Trophoblast cell (in vitro differentiated cells and primary cell): ENCODE data around the gene CCDC150.

Experiments used
- DNase-seq, 2 donors: peaks; one replicate each; pipeline ENCODE4 v3.0.0-alpha.2; 2016
- H2AFZ ChIP-seq: 2 replicates; pipeline ENCODE4 v1.6.1; 2013; ENCODE audit warnings: low read length, moderate library complexity, mild to moderate bottlenecking; ENCODE audit not compliant: insufficient read depth, poor library complexity
- H2AK5ac ChIP-seq: 2 replicates; pipeline ENCODE4 v1.6.1; 2013; ENCODE audit warnings: mild to moderate bottlenecking, low read length
- H2BK120ac ChIP-seq: 2 replicates; pipeline ENCODE4 v1.6.1; 2013; ENCODE audit warnings: low read length, mild to moderate bottlenecking, moderate library complexity; ENCODE audit not compliant: insufficient read depth, poor library complexity
- H2BK12ac ChIP-seq: 2 replicates; pipeline ENCODE4 v1.6.1; 2013; ENCODE audit warnings: mild to moderate bottlenecking, low read length, moderate library complexity
- H2BK5ac ChIP-seq: 2 replicates; pipeline ENCODE4 v1.6.1; 2013; ENCODE audit warnings: low read length, low read depth, moderate library complexity, mild to moderate bottlenecking; ENCODE audit not compliant: poor library complexity
- H3K14ac ChIP-seq: 2 replicates; pipeline ENCODE4 v1.6.1; 2013; ENCODE audit warnings: mild to moderate bottlenecking, low read length
- H3K18ac ChIP-seq: 2 replicates; pipeline ENCODE4 v1.6.1; 2013; ENCODE audit warnings: mild to moderate bottlenecking, low read length
- H3K23ac ChIP-seq: 2 replicates; pipeline ENCODE4 v1.6.1; 2013; ENCODE audit warnings: low read length
- H3K27ac ChIP-seq: 2 replicates; pipeline ENCODE4 v1.5.1; 2013; ENCODE audit warnings: low read depth, mild to moderate bottlenecking, inconsistent platforms, low read length, moderate library complexity
- H3K27me3 ChIP-seq: 2 replicates; pipeline ENCODE4 v1.6.1; 2013; ENCODE audit warnings: inconsistent platforms, mild to moderate bottlenecking, low read length, moderate library complexity; ENCODE audit not compliant: insufficient read depth
- H3K36me3 ChIP-seq, 2 experiments: 1 replicate in 1 of 2; 2 replicates in 1 of 2; pipeline ENCODE4 v1.6.1; 2013; ENCODE audit warnings: low read length in 2 of 2, mild to moderate bottlenecking in 2 of 2, moderate library complexity in 1 of 2; ENCODE audit not compliant: insufficient read depth in 2 of 2, control insufficient read depth in 1 of 2
- H3K4ac ChIP-seq: 2 replicates; pipeline ENCODE4 v1.6.1; 2013; ENCODE audit warnings: low read depth, mild to moderate bottlenecking, low read length, moderate library complexity
- H3K4me1 ChIP-seq, 2 experiments: 1 replicate in 1 of 2; 2 replicates in 1 of 2; pipeline ENCODE4 v1.6.1; 2013; ENCODE audit warnings: low read length in 2 of 2, mild to moderate bottlenecking in 2 of 2, moderate library complexity in 1 of 2; ENCODE audit not compliant: insufficient read depth in 2 of 2, control insufficient read depth in 1 of 2
- H3K4me2 ChIP-seq: 2 replicates; pipeline ENCODE4 v1.6.1; 2013; ENCODE audit warnings: inconsistent platforms, mild to moderate bottlenecking, low read length, moderate library complexity
- H3K4me3 ChIP-seq: 2 replicates; pipeline ENCODE4 v1.5.1; 2013; ENCODE audit warnings: mild to moderate bottlenecking, low read depth, low read length, inconsistent platforms
- H3K79me1 ChIP-seq: one replicate; pipeline ENCODE4 v1.6.1; 2013; ENCODE audit warnings: low read length
- H3K79me2 ChIP-seq: 2 replicates; pipeline ENCODE4 v1.6.1; 2013; ENCODE audit warnings: low read length, mild to moderate bottlenecking; ENCODE audit not compliant: control insufficient read depth, insufficient read depth, poor library complexity
- H3K9ac ChIP-seq: 2 replicates; pipeline ENCODE4 v1.6.1; 2013; ENCODE audit warnings: mild to moderate bottlenecking, low read length
- H3K9me3 ChIP-seq: 2 replicates; pipeline ENCODE4 v1.6.1; 2013; ENCODE audit warnings: low read depth, mild to moderate bottlenecking, control low read depth, inconsistent platforms, low read length; ENCODE audit not compliant: insufficient read depth
- H4K12ac ChIP-seq: 2 replicates; pipeline ENCODE4 v1.6.1; 2013; ENCODE audit warnings: low read depth, mild to moderate bottlenecking, low read length, moderate library complexity
- H4K8ac ChIP-seq: 2 replicates; pipeline ENCODE4 v1.6.1; 2013; ENCODE audit warnings: low read depth, mild to moderate bottlenecking, low read length, moderate library complexity
- H4K91ac ChIP-seq: one replicate; pipeline ENCODE4 v1.6.1; 2013; ENCODE audit warnings: low read depth, mild to moderate bottlenecking, low read length, moderate library complexity
- WGBS: extraction: QIAGEN DNeasy Blood & Tissue Kit; methylation state at CpG from one replicate; pipeline ENCODE4 v1.1.7; 2013; ENCODE audit warnings: missing lambda C conversion rate; ENCODE audit not compliant: insufficient read length, insufficient coverage; ENCODE audit errors: extremely low coverage; 5-methylcytosine and 5-hydroxymethylcytosine counted together

Gene CCDC150

DNA sequence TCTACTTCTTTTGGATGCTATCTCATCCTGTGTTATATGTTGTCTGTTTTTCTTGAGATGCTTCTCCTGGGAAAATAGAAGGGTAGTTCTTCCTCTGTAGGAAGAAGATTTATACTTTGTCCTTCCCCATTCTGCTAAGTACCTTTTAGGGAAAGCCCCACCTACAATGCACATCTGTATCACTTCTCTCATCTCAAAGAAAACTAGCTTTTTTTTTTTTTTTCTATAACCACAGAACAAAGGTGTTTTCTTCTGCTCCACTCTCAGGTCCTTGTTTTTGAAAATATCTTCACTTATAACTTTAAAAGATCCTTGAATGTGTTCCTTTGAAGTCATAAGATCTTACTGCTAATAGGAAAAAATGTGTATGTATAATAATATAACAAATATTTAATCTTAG lies 30.8 kb downstream of the CCDC150 start:
- Histone ChIP-seq H3K79me2 (no peaks in the 10 kb centered on the region), H3K4me2 (no peak overlapping the region), H2AFZ (no peak overlapping the region), H3K18ac (no peak overlapping the region), H3K14ac (no peak overlapping the region), H4K91ac (no peak overlapping the region), H3K9ac (no peak overlapping the region), H3K23ac (no peak overlapping the region), H3K9me3 (no peaks in the 10 kb centered on the region), H2BK5ac (no peak overlapping the region), H3K4me1 (no peaks in the 10 kb centered on the region), H3K79me1 (no peaks in the 10 kb centered on the region), H4K12ac (no peak overlapping the region), H3K4me3 (no peak overlapping the region), H3K27me3 (no peaks in the 10 kb centered on the region), H2AK5ac (no peak overlapping the region), H4K8ac (no peak overlapping the region), H3K27ac (no peak overlapping the region), H2BK120ac (no peak overlapping the region), H3K36me3 (no peaks in the 10 kb centered on the region), H2BK12ac (no peak overlapping the region), H3K4ac (no peak overlapping the region)
- no peak for DNase-seq

DNA sequence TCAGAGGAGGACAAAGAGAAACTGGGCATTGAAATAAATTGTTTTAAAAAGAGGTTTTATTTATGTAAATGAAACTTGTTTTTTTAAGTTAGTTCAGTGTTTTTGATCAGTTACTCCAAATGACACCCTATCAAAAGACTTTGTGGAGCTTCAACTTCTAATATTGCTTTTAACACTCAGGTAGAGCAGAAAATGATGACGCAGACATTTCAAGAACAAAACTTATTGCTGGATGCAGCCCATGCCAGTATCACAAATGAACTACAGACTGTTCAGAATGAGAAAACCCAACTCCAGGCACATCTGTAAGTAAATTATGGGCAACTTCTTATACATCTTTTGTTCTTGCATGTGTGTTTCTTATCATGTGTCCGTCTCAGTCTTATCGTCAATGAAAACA lies 36.4 kb downstream of the CCDC150 start:
- Histone ChIP-seq H3K27me3 (no peaks in the 10 kb centered on the region), H3K27ac (no peak overlapping the region), H4K12ac (no peak overlapping the region), H2BK12ac (no peak overlapping the region), H3K4ac (no peak overlapping the region), H3K36me3 (peaks cover 0 to 2% of the 10 kb centered on the region in 2 experiments), H3K4me1 (no peaks in the 10 kb centered on the region), H3K18ac (no peak overlapping the region), H2BK5ac (no peak overlapping the region), H2AK5ac (no peak overlapping the region), H4K91ac (no peak overlapping the region), H3K9ac (no peak overlapping the region), H2AFZ (no peak overlapping the region), H3K9me3 (no peaks in the 10 kb centered on the region), H3K4me3 (no peak overlapping the region), H4K8ac (no peak overlapping the region), H3K79me2 (no peaks in the 10 kb centered on the region), H3K79me1 (no peaks in the 10 kb centered on the region), H3K23ac (no peak overlapping the region), H3K4me2 (no peak overlapping the region), H3K14ac (no peak overlapping the region), H2BK120ac (no peak overlapping the region)
- no peak for DNase-seq
- WGBS, result no CpG with 5 or more reads among the region's 3 CpGs

DNA sequence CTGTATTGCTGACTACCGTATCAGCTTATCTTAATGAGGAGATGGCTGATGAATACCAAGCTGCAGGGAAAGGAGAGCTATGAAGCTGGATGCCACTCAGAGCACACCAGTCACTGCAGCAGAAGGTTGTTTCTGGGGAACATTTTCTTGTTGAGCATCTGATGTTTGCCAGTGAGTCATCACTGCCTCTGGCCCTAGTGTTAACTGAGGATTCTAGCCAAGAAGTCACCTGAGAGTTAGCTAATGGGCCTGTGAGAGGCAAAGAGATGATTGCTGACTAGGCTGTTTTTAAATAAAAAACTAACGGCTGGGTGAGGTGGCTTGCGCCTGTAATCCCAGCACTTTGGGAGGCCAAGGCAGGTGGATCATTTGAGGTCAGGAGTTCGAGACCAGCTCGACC lies 37.9 kb downstream of the CCDC150 start:
- no peaks in the 10 kb centered on the region for H3K27me3 ChIP-seq
- no peak overlapping the region for H2BK120ac ChIP-seq
- H3K79me1 ChIP-seq, result no peaks in the 10 kb centered on the region
- no peak overlapping the region for H3K4me3 ChIP-seq
- no peak overlapping the region for H3K4ac ChIP-seq
- H3K4me1 ChIP-seq, result no peaks in the 10 kb centered on the region
- H3K36me3 ChIP-seq, result peaks cover 0 to 2% of the 10 kb centered on the region in 2 experiments
- no peak overlapping the region for H4K12ac ChIP-seq
- no peak overlapping the region for H3K14ac ChIP-seq
- H3K9ac ChIP-seq, result no peak overlapping the region
- no peak overlapping the region for H3K27ac ChIP-seq
- no peak overlapping the region for H3K18ac ChIP-seq
- H2AK5ac ChIP-seq, result no peak overlapping the region
- no peak overlapping the region for H3K23ac ChIP-seq
- no peaks in the 10 kb centered on the region for H3K9me3 ChIP-seq
- H2AFZ ChIP-seq, result no peak overlapping the region
- no peak overlapping the region for H4K8ac ChIP-seq
- no peak overlapping the region for H3K4me2 ChIP-seq
- WGBS, result no CpG with 5 or more reads among the region's 5 CpGs
- no peak overlapping the region for H2BK5ac ChIP-seq
- H2BK12ac ChIP-seq, result no peak overlapping the region
- H3K79me2 ChIP-seq, result no peaks in the 10 kb centered on the region
- H4K91ac ChIP-seq, result no peak overlapping the region
- no peak for DNase-seq

DNA sequence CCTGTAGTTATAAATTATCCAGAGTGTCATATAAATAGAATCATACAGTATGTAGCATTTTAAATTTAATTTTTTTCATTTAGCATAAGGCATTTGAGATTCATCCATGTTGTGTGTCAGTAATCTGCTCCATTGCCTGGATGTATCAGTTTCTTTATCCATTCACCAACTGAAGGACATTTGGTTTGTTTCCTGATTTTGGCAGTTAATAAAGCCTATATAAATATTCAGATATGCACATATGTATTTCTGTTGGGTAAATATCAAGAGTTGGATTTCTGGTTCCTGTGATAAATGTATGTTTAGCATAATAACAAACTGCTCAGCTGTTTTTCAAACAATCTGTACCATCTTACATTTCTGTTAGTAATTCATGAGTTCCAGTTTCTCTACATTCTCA lies 39.9 kb downstream of the CCDC150 start:
- H3K9me3 ChIP-seq, result no peaks in the 10 kb centered on the region
- no peak overlapping the region for H4K91ac ChIP-seq
- no peaks in the 10 kb centered on the region for H3K79me1 ChIP-seq
- H3K23ac ChIP-seq, result no peak overlapping the region
- H3K27me3 ChIP-seq, result no peaks in the 10 kb centered on the region
- H3K9ac ChIP-seq, result no peak overlapping the region
- H4K8ac ChIP-seq, result no peak overlapping the region
- no peak overlapping the region for H2BK120ac ChIP-seq
- no peak overlapping the region for H2BK12ac ChIP-seq
- H3K36me3 ChIP-seq, result peaks cover 0 to 2% of the 10 kb centered on the region in 2 experiments
- H2BK5ac ChIP-seq, result no peak overlapping the region
- no peak overlapping the region for H3K4ac ChIP-seq
- no peak overlapping the region for H2AFZ ChIP-seq
- no peaks in the 10 kb centered on the region for H3K4me1 ChIP-seq
- H2AK5ac ChIP-seq, result no peak overlapping the region
- H3K4me2 ChIP-seq, result no peak overlapping the region
- H3K79me2 ChIP-seq, result no peaks in the 10 kb centered on the region
- H3K14ac ChIP-seq, result no peak overlapping the region
- H3K18ac ChIP-seq, result no peak overlapping the region
- H3K27ac ChIP-seq, result no peak overlapping the region
- DNase-seq, result no peak
- no peak overlapping the region for H3K4me3 ChIP-seq
- no peak overlapping the region for H4K12ac ChIP-seq

DNA sequence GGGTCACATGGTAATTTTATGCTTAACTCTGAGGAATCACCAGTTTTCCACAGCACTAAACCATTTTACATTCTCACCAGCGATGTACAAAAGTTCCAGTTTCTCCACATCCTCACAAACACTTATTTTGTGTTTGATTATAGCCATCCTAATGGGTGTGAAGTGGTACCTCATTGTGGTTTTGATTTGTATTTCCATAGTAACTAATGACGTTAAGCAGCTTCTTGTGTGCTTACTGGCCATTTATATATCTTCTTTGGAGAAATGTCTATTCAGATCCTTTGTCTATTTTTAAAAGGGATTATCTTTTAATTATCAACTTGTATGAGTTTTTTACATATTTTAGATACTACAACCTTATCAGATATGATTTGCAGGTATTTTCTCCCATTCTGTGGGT lies 42.0 kb downstream of the CCDC150 start:
- no peak overlapping the region for H3K9ac ChIP-seq
- no peak overlapping the region for H3K4ac ChIP-seq
- no peak for DNase-seq
- no peak overlapping the region for H3K27ac ChIP-seq
- H3K4me2 ChIP-seq, result no peak overlapping the region
- no peak overlapping the region for H3K18ac ChIP-seq
- no peak overlapping the region for H2AK5ac ChIP-seq
- H3K79me1 ChIP-seq, result no peaks in the 10 kb centered on the region
- H4K91ac ChIP-seq, result no peak overlapping the region
- no peak overlapping the region for H2BK5ac ChIP-seq
- no peak overlapping the region for H2BK12ac ChIP-seq
- H3K23ac ChIP-seq, result no peak overlapping the region
- no peaks in the 10 kb centered on the region for H3K79me2 ChIP-seq
- H3K27me3 ChIP-seq, result no peaks in the 10 kb centered on the region
- no peak overlapping the region for H2BK120ac ChIP-seq
- no peaks in the 10 kb centered on the region for H3K4me1 ChIP-seq
- H3K4me3 ChIP-seq, result no peak overlapping the region
- no peak overlapping the region for H4K8ac ChIP-seq
- WGBS, result no CpG with 5 or more reads among the region's 2 CpGs
- no peak overlapping the region for H4K12ac ChIP-seq
- no peak overlapping the region for H3K14ac ChIP-seq
- H3K36me3 ChIP-seq, result peaks cover 0 to 2% of the 10 kb centered on the region in 2 experiments
- no peak overlapping the region for H2AFZ ChIP-seq
- no peaks in the 10 kb centered on the region for H3K9me3 ChIP-seq
